Neural crest cell (in vitro differentiated cells): Measurements from ENCODE around the gene PIGS. TPM values are rescaled to one million over a fixed set of nuclear protein-coding genes. Genes with fewer than 3 reads are reported as not detected.

ENCODE experiments used
- DNase-seq: peaks from one replicate; pipeline ENCODE4 v3.0.0; 2021; ENCODE audit warnings: low read depth, mixed read lengths, low spot score
- H3K27ac Mint-ChIP-seq: one replicate; pipeline ENCODE4 v1.8.0; 2021; ENCODE audit warnings: mild to moderate bottlenecking, mixed read lengths; ENCODE audit not compliant: unreplicated experiment
- H3K27me3 Mint-ChIP-seq: 2 replicates; pipeline ENCODE4 v1.8.0; 2021; ENCODE audit warnings: low read depth, mild to moderate bottlenecking, mixed read lengths
- H3K36me3 Mint-ChIP-seq: 2 replicates; pipeline ENCODE4 v1.8.0; 2021; ENCODE audit warnings: low read depth, mild to moderate bottlenecking, mixed read lengths
- H3K4me1 Mint-ChIP-seq: 2 replicates; pipeline ENCODE4 v1.8.0; 2021; ENCODE audit warnings: mixed read lengths
- H3K4me3 Mint-ChIP-seq: one replicate; pipeline ENCODE4 v1.8.0; 2021; ENCODE audit warnings: mild to moderate bottlenecking, mixed read lengths
- H3K9me3 Mint-ChIP-seq: 2 replicates; pipeline ENCODE4 v1.8.0; 2021; ENCODE audit warnings: mixed read lengths
- total RNA-seq: library from RNA; stranded (reverse); gene quantifications from 2 replicates; pipeline ENCODE4 v1.2.1, GENCODE V29; 2021
- TF ChIP-seq, protein P1 (sequence below): fragments of 200-600 bp; sonication (generic); conservative IDR thresholded peaks from 2 replicates; pipeline ENCODE4 v1.5.0; 2021; ENCODE audit warnings: antibody characterized with exemption, mild to moderate bottlenecking

PIGS gene
- total RNA-seq, 1 donor from 2014 or later: 63.5 TPM

DNA sequence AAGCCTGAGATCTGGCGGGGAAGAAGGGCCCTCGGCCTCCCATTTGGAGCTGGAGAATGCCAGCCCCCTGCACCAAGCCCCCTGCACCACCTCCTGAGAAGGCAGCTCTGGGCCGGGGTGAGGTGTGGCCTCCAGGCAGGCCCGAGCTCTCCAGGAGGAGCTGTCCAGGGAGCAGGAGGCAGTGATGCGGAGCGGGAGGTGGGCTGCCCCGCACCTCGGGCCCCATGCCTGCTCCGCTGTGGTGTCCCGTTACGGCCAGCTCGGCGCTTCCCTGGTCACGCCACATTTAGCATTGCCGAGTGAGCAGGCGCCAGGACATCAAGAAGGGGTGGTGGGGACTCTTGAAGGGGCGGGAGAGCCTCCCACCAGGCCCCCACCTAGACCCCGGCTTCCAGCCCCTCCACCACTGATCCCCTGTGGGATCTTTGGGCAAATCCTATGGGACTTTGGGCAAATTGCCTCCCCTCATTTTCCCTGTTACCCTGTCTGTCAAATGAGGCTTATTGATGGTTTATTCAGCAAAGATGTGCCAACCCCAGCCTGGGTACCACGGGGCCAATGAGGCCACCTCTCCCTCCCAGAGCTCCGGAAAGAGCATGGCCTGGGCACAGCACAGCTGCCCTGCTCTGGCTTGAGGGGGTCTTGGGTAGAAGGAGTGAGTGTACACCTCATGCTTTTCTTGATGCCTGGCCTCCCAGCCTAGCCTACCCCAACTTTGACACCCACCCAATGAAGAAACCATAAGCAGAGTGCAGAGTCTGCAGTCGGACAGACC is 49.8 kb downstream of the PIGS start:
- Mint-ChIP-seq H3K27ac (no peak overlapping the region), H3K9me3 (no peaks in the 10 kb centered on the region), H3K27me3 (peaks cover 11% of the 10 kb centered on the region), H3K4me3 (no peak overlapping the region), H3K36me3 (no peaks in the 10 kb centered on the region), H3K4me1 (no peaks in the 10 kb centered on the region)
- DNase-seq: no peak
- TF ChIP-seq, protein P1, sequence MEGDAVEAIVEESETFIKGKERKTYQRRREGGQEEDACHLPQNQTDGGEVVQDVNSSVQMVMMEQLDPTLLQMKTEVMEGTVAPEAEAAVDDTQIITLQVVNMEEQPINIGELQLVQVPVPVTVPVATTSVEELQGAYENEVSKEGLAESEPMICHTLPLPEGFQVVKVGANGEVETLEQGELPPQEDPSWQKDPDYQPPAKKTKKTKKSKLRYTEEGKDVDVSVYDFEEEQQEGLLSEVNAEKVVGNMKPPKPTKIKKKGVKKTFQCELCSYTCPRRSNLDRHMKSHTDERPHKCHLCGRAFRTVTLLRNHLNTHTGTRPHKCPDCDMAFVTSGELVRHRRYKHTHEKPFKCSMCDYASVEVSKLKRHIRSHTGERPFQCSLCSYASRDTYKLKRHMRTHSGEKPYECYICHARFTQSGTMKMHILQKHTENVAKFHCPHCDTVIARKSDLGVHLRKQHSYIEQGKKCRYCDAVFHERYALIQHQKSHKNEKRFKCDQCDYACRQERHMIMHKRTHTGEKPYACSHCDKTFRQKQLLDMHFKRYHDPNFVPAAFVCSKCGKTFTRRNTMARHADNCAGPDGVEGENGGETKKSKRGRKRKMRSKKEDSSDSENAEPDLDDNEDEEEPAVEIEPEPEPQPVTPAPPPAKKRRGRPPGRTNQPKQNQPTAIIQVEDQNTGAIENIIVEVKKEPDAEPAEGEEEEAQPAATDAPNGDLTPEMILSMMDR: no peak

DNA sequence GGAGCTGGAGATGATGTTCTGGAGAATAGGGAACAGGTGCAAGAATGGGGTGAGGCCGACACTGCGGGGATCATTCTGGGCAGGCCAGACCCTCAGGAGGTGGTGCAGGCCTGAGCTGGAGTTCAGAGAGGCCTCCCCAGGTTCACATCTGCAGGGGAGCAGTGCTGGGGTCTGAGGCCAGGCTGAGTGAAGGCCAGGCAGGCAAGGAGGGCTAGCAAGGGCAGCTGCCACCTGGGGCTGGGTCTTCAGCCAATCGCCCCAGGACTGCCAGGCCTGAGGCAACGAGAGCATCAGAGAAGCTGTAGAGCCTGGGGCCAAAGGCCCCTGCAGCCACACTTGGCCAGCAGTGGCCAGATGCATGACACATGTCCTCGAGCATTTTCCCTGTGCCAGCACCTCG is 50.6 kb downstream of the PIGS start:
- Mint-ChIP-seq H3K9me3 (no peaks in the 10 kb centered on the region), H3K27ac (peak overlapping the region; percentile 50), H3K4me3 (no peak overlapping the region), H3K4me1 (no peaks in the 10 kb centered on the region), H3K36me3 (no peaks in the 10 kb centered on the region), H3K27me3 (peaks cover 11% of the 10 kb centered on the region)
- TF ChIP-seq, protein P1: no peak
- no peak for DNase-seq

DNA sequence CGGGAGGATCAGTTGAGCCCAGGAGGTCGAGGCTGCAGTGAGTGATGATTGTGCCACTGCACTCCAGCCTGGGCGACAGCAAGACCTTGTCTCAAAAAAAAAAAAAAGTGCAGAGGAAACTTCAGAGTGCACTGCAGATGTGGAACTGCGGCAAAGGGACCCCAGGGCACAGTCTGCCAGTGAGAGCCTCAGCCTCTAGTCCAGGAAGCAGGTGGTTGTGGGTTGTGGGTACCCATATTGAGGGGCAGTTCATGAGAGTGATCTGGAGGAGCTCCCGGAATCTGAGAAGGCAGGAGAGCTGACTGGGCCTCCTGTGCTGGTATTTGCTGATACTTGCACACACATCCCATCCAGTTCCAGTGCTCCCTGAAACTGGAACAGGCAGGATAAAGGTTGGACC is 52.1 kb downstream of the PIGS start:
- no peak for DNase-seq
- Mint-ChIP-seq H3K9me3 (no peaks in the 10 kb centered on the region), H3K4me1 (no peaks in the 10 kb centered on the region), H3K27me3 (peaks cover 14% of the 10 kb centered on the region), H3K4me3 (no peak overlapping the region), H3K36me3 (no peaks in the 10 kb centered on the region), H3K27ac (no peak overlapping the region)
- TF ChIP-seq, protein P1: no peak

DNA sequence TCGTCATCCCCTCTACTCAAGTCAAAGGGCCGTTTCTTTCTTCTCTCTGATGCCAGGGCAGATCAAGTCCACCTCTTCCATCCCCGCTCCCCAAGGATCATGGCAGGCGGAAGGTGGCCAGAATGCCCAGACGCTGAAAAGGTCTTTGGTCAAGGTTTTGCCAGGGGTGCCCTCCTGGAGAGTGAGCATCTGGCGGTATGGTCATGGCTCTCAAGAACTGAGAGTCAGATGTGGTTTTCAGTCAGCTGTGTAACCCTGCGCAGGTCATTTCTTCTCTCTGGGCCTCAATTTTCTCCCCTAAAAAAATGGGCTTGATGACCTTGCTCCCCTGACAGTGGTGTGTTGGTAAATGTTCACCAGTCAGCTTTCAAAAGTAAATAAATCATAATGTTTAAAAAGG is 52.7 kb downstream of the PIGS start:
- no peak overlapping the region for H3K4me3 Mint-ChIP-seq
- TF ChIP-seq, protein P1: no peak
- DNase-seq: no peak
- H3K4me1 Mint-ChIP-seq: no peaks in the 10 kb centered on the region
- peaks cover 18% of the 10 kb centered on the region for H3K27me3 Mint-ChIP-seq
- H3K36me3 Mint-ChIP-seq: no peaks in the 10 kb centered on the region
- no peaks in the 10 kb centered on the region for H3K9me3 Mint-ChIP-seq
- H3K27ac Mint-ChIP-seq: no peak overlapping the region

DNA sequence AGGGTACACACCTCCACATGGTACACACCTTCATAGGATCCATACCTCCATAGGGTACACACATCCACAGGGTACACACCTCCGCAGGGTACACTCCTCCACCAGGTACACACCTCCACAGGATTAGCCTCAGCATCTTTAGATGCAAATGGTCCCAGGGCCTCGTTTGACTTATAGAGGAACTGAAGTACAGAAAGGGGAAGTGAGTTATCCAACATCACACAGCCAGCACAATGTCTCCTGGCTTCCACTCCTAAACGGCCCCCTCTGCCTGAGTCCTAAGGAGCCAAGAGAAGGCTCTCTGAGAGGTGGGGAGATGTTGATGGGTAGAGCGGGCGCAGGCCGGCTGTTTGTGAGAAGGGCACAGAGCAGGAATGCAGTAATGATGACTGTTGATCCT is 53.2 kb downstream of the PIGS start:
- Mint-ChIP-seq H3K27me3 (peaks cover 23% of the 10 kb centered on the region), H3K4me1 (no peaks in the 10 kb centered on the region), H3K9me3 (no peaks in the 10 kb centered on the region), H3K27ac (no peak overlapping the region), H3K4me3 (no peak overlapping the region), H3K36me3 (no peaks in the 10 kb centered on the region)
- no peak for DNase-seq
- TF ChIP-seq, protein P1: no peak
